ENCODE results near the gene CNOT1. TPM values are rescaled to one million over a fixed set of nuclear protein-coding genes. Genes with fewer than 3 reads are reported as not detected.

The CNOT1 gene
- 78.1 and 136 TPM in 2 replicates for total RNA-seq (ENCODE audit: low replicate concordance)

DNA sequence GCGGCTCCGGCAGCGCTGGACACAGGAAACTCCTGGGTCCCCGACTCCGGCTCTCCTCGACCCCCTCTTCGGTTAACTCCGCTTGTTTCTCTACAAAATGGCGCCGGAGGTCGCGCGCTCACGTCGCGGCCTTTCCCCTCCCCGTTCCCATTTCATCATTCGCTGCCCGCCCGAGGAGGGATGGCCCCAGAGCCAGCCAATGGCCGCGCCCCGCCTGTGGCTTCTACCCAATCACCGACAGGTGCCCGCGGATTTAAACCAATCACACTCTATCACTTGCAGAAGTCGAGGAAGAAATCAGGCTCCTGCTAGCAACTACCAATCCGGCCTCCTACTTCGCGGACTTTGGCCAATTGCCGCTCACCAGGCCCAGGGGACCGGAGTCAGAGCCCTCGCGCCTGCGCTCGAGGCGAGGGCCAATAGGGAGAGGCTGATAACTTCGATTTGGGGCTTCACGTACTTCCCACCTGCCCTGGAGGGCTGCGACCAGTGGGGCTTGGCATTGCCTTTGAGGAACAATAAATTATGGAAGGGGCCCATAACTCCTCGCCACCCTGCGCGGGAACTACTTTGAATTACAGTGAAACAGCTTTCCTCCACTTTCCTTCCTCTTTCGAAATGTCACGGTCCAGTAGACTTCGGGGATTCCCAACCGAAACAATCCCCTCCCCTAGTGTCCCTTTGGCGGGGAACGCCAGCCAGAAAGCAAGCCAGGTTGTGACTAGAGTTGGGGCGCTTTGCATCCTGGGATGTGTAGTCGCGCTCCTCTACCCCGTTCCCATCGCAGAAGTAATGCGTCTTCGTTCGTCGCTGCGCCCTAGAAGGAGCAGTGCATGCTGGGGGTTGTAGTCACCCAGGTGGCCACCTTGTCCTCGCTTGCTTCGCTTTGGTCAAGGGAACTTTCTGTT is at the start of gene CNOT1:
CNOT1 (minus strand) TSS at position 94 of the 908 bp plus-strand sequence. CDS start 30,489 bp downstream, outside the sequence.
- peak; percentile 99 for DNase-seq (ENCODE audit: low read depth)

DNA sequence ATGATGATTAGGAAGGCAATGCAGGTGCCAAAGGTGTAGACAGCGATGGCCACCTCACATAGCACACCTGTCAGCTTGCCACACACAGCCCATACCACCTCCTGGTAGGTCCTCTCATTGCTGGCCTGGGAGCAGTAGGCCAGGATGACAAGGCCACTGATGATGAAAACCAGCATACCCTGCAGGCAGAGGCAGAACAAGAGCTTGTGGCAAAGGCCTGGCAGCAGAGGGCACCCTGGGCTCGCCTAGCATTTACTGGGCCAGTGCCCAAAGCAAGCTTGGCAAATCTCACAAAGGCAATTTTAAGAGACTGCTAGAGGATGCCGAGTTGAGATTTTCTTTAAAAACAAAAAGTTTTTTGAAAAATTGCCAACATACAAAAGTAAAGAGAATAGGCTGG is 49.1 kb upstream of the CNOT1 start:
- DNase-seq (ENCODE audit: low read depth): peak; percentile 54
- H3K4me3 ChIP-seq (ENCODE audit: low read depth, low read length): no peak overlapping the region
- TF ChIP-seq, protein P1, sequence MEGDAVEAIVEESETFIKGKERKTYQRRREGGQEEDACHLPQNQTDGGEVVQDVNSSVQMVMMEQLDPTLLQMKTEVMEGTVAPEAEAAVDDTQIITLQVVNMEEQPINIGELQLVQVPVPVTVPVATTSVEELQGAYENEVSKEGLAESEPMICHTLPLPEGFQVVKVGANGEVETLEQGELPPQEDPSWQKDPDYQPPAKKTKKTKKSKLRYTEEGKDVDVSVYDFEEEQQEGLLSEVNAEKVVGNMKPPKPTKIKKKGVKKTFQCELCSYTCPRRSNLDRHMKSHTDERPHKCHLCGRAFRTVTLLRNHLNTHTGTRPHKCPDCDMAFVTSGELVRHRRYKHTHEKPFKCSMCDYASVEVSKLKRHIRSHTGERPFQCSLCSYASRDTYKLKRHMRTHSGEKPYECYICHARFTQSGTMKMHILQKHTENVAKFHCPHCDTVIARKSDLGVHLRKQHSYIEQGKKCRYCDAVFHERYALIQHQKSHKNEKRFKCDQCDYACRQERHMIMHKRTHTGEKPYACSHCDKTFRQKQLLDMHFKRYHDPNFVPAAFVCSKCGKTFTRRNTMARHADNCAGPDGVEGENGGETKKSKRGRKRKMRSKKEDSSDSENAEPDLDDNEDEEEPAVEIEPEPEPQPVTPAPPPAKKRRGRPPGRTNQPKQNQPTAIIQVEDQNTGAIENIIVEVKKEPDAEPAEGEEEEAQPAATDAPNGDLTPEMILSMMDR (IDR thresholded peaks at IDR 0.05; ENCODE audit: insufficient read depth, low read length): peak; percentile 23

More for the DNA sequence above, at the start of gene CNOT1:
- TF ChIP-seq, protein P1 (IDR thresholded peaks at IDR 0.05; ENCODE audit: insufficient read depth, low read length): no peak
- H3K4me3 ChIP-seq (ENCODE audit: low read depth, low read length): peak within 1 kb of the TSS; percentile 96

DNA sequence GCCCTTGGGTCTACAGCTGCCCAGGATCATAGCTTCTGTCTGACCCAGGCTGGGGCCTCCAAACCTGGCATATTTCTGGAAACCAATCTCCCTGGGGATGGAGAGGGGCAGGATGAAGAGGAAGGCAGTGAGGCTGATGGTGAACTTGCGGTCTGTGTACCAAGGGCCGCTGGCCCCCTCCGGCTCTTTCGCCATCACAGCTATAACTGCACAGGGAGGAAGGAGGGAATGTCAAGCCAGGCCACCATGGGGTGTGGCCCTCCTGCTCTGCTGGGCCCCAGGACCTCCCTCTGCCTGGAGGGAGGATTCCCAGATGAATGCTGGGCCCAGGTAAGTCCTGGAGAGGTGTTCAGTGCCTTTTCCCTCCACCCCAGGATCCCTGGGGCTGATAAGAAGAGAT is 48.6 kb upstream of the CNOT1 start:
- TF ChIP-seq, protein P1 (IDR thresholded peaks at IDR 0.05; ENCODE audit: insufficient read depth, low read length): no peak
- DNase-seq (ENCODE audit: low read depth): no peak
- no peak overlapping the region for H3K4me3 ChIP-seq (ENCODE audit: low read depth, low read length)

DNA sequence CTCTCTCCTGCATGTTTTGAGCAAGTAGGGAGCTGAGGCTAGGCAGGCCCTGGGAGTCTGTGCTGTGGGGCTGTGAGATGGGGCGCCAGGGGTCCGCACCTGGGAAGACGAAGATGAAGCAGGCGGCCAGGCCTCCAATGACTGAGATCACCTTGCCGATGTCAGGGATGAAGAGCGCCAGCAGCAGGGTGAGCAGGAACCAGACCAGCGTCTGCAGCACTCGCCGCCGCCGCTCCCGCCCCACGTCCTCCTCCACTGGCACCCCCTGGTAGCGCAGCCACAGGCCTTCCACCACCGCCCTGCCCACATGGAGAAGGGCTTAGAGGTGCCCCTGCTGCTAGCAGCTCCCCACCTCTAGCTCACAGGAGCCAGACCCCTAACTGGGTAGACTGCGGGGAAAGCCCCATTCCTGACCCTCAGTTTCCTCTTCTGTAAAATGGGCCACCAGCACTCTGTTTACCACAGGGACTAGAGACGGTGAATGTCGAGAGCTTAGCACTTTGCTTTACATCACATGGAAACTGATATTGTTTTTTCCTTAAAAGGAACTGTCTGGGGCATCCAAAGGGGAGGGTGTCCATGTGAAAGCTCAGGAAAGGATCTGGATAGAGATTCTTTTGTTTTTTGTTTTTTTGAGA is 41.4 kb upstream of the CNOT1 start:
- H3K4me3 ChIP-seq (ENCODE audit: low read depth, low read length): no peak overlapping the region
- TF ChIP-seq, protein P1 (IDR thresholded peaks at IDR 0.05; ENCODE audit: insufficient read depth, low read length): no peak
- no peak for DNase-seq (ENCODE audit: low read depth)

DNA sequence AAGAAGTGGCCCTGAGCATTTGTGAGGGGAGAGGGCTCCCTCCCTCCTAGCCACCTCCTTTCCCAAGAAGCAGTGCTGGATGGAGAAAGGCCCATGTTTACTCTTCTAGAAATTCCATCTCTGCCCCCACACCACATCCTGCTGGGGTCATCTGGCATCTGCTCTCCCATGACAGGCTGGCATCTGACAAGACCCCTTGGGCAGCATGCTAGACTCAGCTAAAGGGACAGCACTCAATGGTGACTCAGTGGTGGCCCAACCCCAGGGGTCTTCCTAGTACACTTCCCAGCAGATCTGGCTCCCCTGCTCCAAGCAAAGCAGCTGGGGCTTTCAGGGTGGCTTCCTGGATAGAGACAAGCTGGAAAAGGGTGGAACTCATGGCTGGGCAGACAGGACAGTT is 40.6 kb upstream of the CNOT1 start:
- DNase-seq (ENCODE audit: low read depth): no peak
- TF ChIP-seq, protein P1 (IDR thresholded peaks at IDR 0.05; ENCODE audit: insufficient read depth, low read length): no peak
- H3K4me3 ChIP-seq (ENCODE audit: low read depth, low read length): no peak overlapping the region

DNA sequence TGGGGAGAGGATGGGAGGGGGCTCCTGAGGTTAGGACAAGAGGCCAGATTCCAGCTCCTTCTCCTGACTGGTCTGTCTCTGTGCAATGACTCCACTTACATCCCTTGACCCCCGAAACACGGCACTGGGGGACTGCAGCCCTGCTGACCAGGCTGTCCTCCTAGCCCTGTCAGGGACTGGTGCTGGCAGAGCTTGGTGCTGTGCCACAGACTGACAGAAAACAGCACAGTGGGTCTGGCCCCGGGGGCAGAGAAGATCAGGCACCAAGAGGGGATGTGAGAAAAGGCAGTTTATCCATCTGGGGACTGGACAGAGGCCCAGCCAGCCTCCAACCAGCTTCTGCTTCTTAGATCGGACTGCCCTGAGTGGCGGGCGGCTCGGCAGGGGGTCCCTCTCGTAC is 35.6 kb upstream of the CNOT1 start:
- H3K4me3 ChIP-seq (ENCODE audit: low read depth, low read length): no peak overlapping the region
- TF ChIP-seq, protein P1 (IDR thresholded peaks at IDR 0.05; ENCODE audit: insufficient read depth, low read length): no peak
- no peak for DNase-seq (ENCODE audit: low read depth)
